GM12878 (cell line): ENCODE results near the gene TTC33.

Experiments
- MXI1 ChIP-seq: fragments of 150-350 bp; IDR thresholded peaks from 2 replicates; pipeline ENCODE4 v1.6.1; 2011; ENCODE audit warnings: low read depth, mild to moderate bottlenecking, inconsistent platforms, low read length, improper control_type of control experiment
- POLR2A ChIP-seq: IDR thresholded peaks from 2 replicates; pipeline ENCODE4 v1.6.1; 2011; ENCODE audit warnings: low read depth, mild to moderate bottlenecking, low read length
- RCOR1 ChIP-seq: conservative IDR thresholded peaks from 2 replicates; pipeline ENCODE4 v1.6.1; 2012; ENCODE audit warnings: low read depth, low read length, improper control_type of control experiment
- SP1 ChIP-seq: IDR thresholded peaks from one replicate; pipeline ENCODE4 v1.6.1; 2011; ENCODE audit warnings: low read depth, low read length
- TAF1 ChIP-seq: IDR thresholded peaks from 2 replicates; pipeline ENCODE4 v1.6.1; 2011; ENCODE audit warnings: mild to moderate bottlenecking, low read depth, low read length, borderline replicate concordance
- TF ChIP-seq, protein P1 (sequence below): fragments of 450-650 bp; IDR thresholded peaks from 2 replicates; pipeline ENCODE4 v1.6.1; 2016; ENCODE audit warnings: mild to moderate bottlenecking
- TF ChIP-seq, protein P2 (sequence below), 3 experiments: IDR thresholded peaks in 2 of 3; conservative IDR thresholded peaks in 1 of 3; 2 replicates each; pipeline ENCODE4 v1.5.1; 2011; ENCODE audit warnings: low read depth in 3 of 3, low read length in 3 of 3, mild to moderate bottlenecking in 3 of 3, control low read depth in 2 of 3, moderate library complexity in 2 of 3, inconsistent platforms in 1 of 3, mixed read lengths in 1 of 3; ENCODE audit not compliant: control insufficient read depth in 2 of 3, insufficient read depth in 1 of 3; ENCODE audit errors: extremely low read depth in 1 of 3

- TF ChIP-seq RCOR1 = no peak
- TF ChIP-seq, protein P1, sequence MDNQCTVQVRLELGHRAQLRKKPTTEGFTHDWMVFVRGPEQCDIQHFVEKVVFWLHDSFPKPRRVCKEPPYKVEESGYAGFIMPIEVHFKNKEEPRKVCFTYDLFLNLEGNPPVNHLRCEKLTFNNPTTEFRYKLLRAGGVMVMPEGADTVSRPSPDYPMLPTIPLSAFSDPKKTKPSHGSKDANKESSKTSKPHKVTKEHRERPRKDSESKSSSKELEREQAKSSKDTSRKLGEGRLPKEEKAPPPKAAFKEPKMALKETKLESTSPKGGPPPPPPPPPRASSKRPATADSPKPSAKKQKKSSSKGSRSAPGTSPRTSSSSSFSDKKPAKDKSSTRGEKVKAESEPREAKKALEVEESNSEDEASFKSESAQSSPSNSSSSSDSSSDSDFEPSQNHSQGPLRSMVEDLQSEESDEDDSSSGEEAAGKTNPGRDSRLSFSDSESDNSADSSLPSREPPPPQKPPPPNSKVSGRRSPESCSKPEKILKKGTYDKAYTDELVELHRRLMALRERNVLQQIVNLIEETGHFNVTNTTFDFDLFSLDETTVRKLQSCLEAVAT = no peak
- TF ChIP-seq, protein P2, sequence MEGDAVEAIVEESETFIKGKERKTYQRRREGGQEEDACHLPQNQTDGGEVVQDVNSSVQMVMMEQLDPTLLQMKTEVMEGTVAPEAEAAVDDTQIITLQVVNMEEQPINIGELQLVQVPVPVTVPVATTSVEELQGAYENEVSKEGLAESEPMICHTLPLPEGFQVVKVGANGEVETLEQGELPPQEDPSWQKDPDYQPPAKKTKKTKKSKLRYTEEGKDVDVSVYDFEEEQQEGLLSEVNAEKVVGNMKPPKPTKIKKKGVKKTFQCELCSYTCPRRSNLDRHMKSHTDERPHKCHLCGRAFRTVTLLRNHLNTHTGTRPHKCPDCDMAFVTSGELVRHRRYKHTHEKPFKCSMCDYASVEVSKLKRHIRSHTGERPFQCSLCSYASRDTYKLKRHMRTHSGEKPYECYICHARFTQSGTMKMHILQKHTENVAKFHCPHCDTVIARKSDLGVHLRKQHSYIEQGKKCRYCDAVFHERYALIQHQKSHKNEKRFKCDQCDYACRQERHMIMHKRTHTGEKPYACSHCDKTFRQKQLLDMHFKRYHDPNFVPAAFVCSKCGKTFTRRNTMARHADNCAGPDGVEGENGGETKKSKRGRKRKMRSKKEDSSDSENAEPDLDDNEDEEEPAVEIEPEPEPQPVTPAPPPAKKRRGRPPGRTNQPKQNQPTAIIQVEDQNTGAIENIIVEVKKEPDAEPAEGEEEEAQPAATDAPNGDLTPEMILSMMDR (IDR thresholded peaks at IDR 0.05 in 2 of 3, conservative IDR thresholded peaks at IDR 0.05 in 1 of 3; ENCODE audit: control insufficient read depth in 2 of 3, extremely low read depth in 1 of 3, insufficient read depth in 1 of 3, low read depth in 3 of 3, low read length in 3 of 3) = no peak
- TF ChIP-seq POLR2A = no peak
- TF ChIP-seq TAF1 = no peak
- TF ChIP-seq SP1 = no peak
- no peak for TF ChIP-seq MXI1
These were observed 127.4 kb downstream of the TTC33 start for GRCh38 chr5:40628407-40628806.
